ENCODE measurements around the gene CLRN1. TPM values are rescaled to one million over a fixed set of nuclear protein-coding genes. Genes with fewer than 3 reads are reported as not detected.

CLRN1 gene
- total RNA-seq, 2 donors from 2014 or later, result not detected

GRCh38 chr3:150975086-150975991 lies 2.8 kb upstream of the CLRN1 start:
- no peaks in the 10 kb centered on the region for H3K9me3 Mint-ChIP-seq
- H3K9me3 ChIP-seq (ENCODE audit: control insufficient read depth, low read length), result no peaks in the 10 kb centered on the region
- H3K27ac Mint-ChIP-seq, result no peak overlapping the region
- H3K4me3 Mint-ChIP-seq, result no peak overlapping the region
- no peak for DNase-seq
- no peak overlapping the region for H3K4me3 ChIP-seq (ENCODE audit: low read length)
- H3K36me3 Mint-ChIP-seq (ENCODE audit: low read depth), result no peaks in the 10 kb centered on the region
- H3K27me3 Mint-ChIP-seq (ENCODE audit: insufficient read depth), result no peaks in the 10 kb centered on the region
- no peaks in the 10 kb centered on the region for H3K36me3 ChIP-seq (ENCODE audit: control insufficient read depth, insufficient read depth, low read length)
- H3K4me1 ChIP-seq (ENCODE audit: control insufficient read depth, insufficient read depth, low read length), result peaks cover 11% of the 10 kb centered on the region
- WGBS, 2 experiments (ENCODE audit: insufficient coverage in 1 of 2, insufficient read length in 1 of 2), result 61 to 82% methylated on average over 2 to 7 of the region's 7 CpGs
- H3K27ac ChIP-seq (ENCODE audit: low read depth, low read length), result no peak overlapping the region
- no peak for TF ChIP-seq CTCF (conservative IDR thresholded peaks at IDR 0.05)
- no peak overlapping the region for H3K9ac ChIP-seq (ENCODE audit: extremely low read depth, low read length, poor library complexity, severe bottlenecking)
- no peaks in the 10 kb centered on the region for H3K27me3 ChIP-seq (ENCODE audit: control insufficient read depth, insufficient read depth, low read length, poor library complexity, severe bottlenecking)
- peaks cover 25% of the 10 kb centered on the region for H3K4me1 Mint-ChIP-seq

- H3K27ac ChIP-seq (ENCODE audit: low read depth, low read length), result no peak overlapping the region
- H3K4me3 Mint-ChIP-seq, result no peak overlapping the region
- no peak overlapping the region for H3K9ac ChIP-seq (ENCODE audit: extremely low read depth, low read length, poor library complexity, severe bottlenecking)
- no peak overlapping the region for H3K4me3 ChIP-seq (ENCODE audit: low read length)
- H3K27me3 ChIP-seq (ENCODE audit: control insufficient read depth, insufficient read depth, low read length, poor library complexity, severe bottlenecking), result no peaks in the 10 kb centered on the region
- TF ChIP-seq CTCF (conservative IDR thresholded peaks at IDR 0.05), result no peak
- WGBS, 2 experiments (ENCODE audit: insufficient coverage in 1 of 2, insufficient read length in 1 of 2), result 45 to 63% methylated on average over 5 to 6 of the region's 6 CpGs
- DNase-seq, result no peak
- peaks cover 15% of the 10 kb centered on the region for H3K4me1 Mint-ChIP-seq
- no peaks in the 10 kb centered on the region for H3K9me3 ChIP-seq (ENCODE audit: control insufficient read depth, low read length)
- no peaks in the 10 kb centered on the region for H3K36me3 Mint-ChIP-seq (ENCODE audit: low read depth)
- peaks cover 11% of the 10 kb centered on the region for H3K4me1 ChIP-seq (ENCODE audit: control insufficient read depth, insufficient read depth, low read length)
- no peaks in the 10 kb centered on the region for H3K9me3 Mint-ChIP-seq
- no peaks in the 10 kb centered on the region for H3K27me3 Mint-ChIP-seq (ENCODE audit: insufficient read depth)
- no peaks in the 10 kb centered on the region for H3K36me3 ChIP-seq (ENCODE audit: control insufficient read depth, insufficient read depth, low read length)
- no peak overlapping the region for H3K27ac Mint-ChIP-seq
Observed at GRCh38 chr3:150970665-150971324, 1.7 kb downstream of the CLRN1 start.

- Histone ChIP-seq H3K4me1 (ENCODE audit: control insufficient read depth, insufficient read depth, low read length) (peaks cover 7% of the 10 kb centered on the region), H3K4me3 (ENCODE audit: low read length) (no peak overlapping the region), H3K9me3 (ENCODE audit: control insufficient read depth, low read length) (no peaks in the 10 kb centered on the region), H3K36me3 (ENCODE audit: control insufficient read depth, insufficient read depth, low read length) (no peaks in the 10 kb centered on the region), H3K9ac (ENCODE audit: extremely low read depth, low read length, poor library complexity, severe bottlenecking) (no peak overlapping the region), H3K27me3 (ENCODE audit: control insufficient read depth, insufficient read depth, low read length, poor library complexity, severe bottlenecking) (no peaks in the 10 kb centered on the region), H3K27ac (ENCODE audit: low read depth, low read length) (no peak overlapping the region)
- no peak for TF ChIP-seq CTCF (conservative IDR thresholded peaks at IDR 0.05)
- H3K4me1 Mint-ChIP-seq, result peaks cover 9% of the 10 kb centered on the region
- DNase-seq, result no peak
- H3K27me3 Mint-ChIP-seq (ENCODE audit: insufficient read depth), result no peaks in the 10 kb centered on the region
- H3K36me3 Mint-ChIP-seq (ENCODE audit: low read depth), result no peaks in the 10 kb centered on the region
- no peak overlapping the region for H3K27ac Mint-ChIP-seq
- H3K4me3 Mint-ChIP-seq, result no peak overlapping the region
- no peaks in the 10 kb centered on the region for H3K9me3 Mint-ChIP-seq
- 88 to 100% methylated on average over 1 to 4 of the region's 4 CpGs for WGBS, 2 experiments (ENCODE audit: insufficient coverage in 1 of 2, insufficient read length in 1 of 2)
Observed at GRCh38 chr3:150968341-150969035, 4.0 kb downstream of the CLRN1 start.
